Fibroblast of lung (primary cell): Measurements from ENCODE around the gene UBE2N.

Experiments used
- CTCF ChIP-seq, 2 donors: IDR thresholded peaks in 1 of 2; conservative IDR thresholded peaks in 1 of 2; 1 replicate in 1 of 2; 2 replicates in 1 of 2; pipeline ENCODE4 v1.5.1; 2011 to 2012; ENCODE audit warnings: low read length in 2 of 2, control low read depth in 1 of 2, inconsistent platforms in 1 of 2, low read depth in 1 of 2, mild to moderate bottlenecking in 1 of 2
- EZH2 ChIP-seq: IDR thresholded peaks from 2 replicates; pipeline ENCODE4 v1.5.1; 2012; ENCODE audit warnings: low read length, control low read depth, mild to moderate bottlenecking; ENCODE audit errors: missing control alignments

- TF ChIP-seq CTCF (conservative IDR thresholded peaks at IDR 0.05 in 1 of 2, IDR thresholded peaks at IDR 0.05 in 1 of 2; ENCODE audit: low read depth in 1 of 2, low read length in 2 of 2): no peak
- no peak for TF ChIP-seq EZH2
Observed at GRCh38 chr12:93363841-93364297, 77.9 kb downstream of the UBE2N start.
